Non-pigmented ciliary epithelial cell (primary cell): Measurements from ENCODE around the gene PTPRN2.

Source experiments
- DNase-seq: peaks from one replicate; pipeline ENCODE4 v3.0.0-alpha.2; 2010; ENCODE audit warnings: low read depth

Gene PTPRN2

GRCh38 chr7:158252837-158253669 is 334.6 kb downstream of the PTPRN2 start:
- DNase-seq, result no peak

GRCh38 chr7:158252081-158252836 is 335.4 kb downstream of the PTPRN2 start:
- DNase-seq, result no peak

- no peak for DNase-seq
Observed at GRCh38 chr7:158251061-158251965, 336.3 kb downstream of the PTPRN2 start.

GRCh38 chr7:158249692-158250091 is 337.9 kb downstream of the PTPRN2 start:
- DNase-seq, result no peak

- DNase-seq, result no peak
Observed at GRCh38 chr7:158248816-158249215, 338.8 kb downstream of the PTPRN2 start.

GRCh38 chr7:158247758-158248487 is 339.7 kb downstream of the PTPRN2 start:
- no peak for DNase-seq

- no peak for DNase-seq
Observed at GRCh38 chr7:158246960-158247673, 340.5 kb downstream of the PTPRN2 start.

GRCh38 chr7:158246272-158246959 is 341.2 kb downstream of the PTPRN2 start:
- no peak for DNase-seq

GRCh38 chr7:158245724-158246041 is 341.9 kb downstream of the PTPRN2 start:
- no peak for DNase-seq

- no peak for DNase-seq
Observed at GRCh38 chr7:158244873-158245723, 342.5 kb downstream of the PTPRN2 start.

GRCh38 chr7:158244430-158244829 is 343.2 kb downstream of the PTPRN2 start:
- DNase-seq, result no peak

GRCh38 chr7:158241919-158242318 is 345.7 kb downstream of the PTPRN2 start:
- DNase-seq, result no peak

GRCh38 chr7:158240801-158241200 is 346.8 kb downstream of the PTPRN2 start:
- no peak for DNase-seq

- DNase-seq, result no peak
Observed at GRCh38 chr7:158239290-158239981, 348.2 kb downstream of the PTPRN2 start.

- DNase-seq, result no peak
Observed at GRCh38 chr7:158238616-158239289, 348.9 kb downstream of the PTPRN2 start.

- no peak for DNase-seq
Observed at GRCh38 chr7:158237672-158238335, 349.8 kb downstream of the PTPRN2 start.

- no peak for DNase-seq
Observed at GRCh38 chr7:158236400-158236799, 351.2 kb downstream of the PTPRN2 start.

- DNase-seq, result no peak
Observed at GRCh38 chr7:158235862-158236261, 351.8 kb downstream of the PTPRN2 start.
